ENCODE results near the gene KRTAP12-4.
"Not testable (repeated sequence)": the region's sequence is repeated elsewhere in the genome, so short reads cannot be mapped to it uniquely, and the experiment has no call there.

KRTAP12-4 gene

GRCh38 chr21:44627181-44627822, 27.2 kb downstream of the KRTAP12-4 start:
- peaks cover 27 to 42% of the 10 kb centered on the region in 2 donors for H3K9me3 Mint-ChIP-seq
- H3K36me3 Mint-ChIP-seq (ENCODE audit: insufficient read depth), result peaks cover 13% of the 10 kb centered on the region
- not testable (repeated sequence) for DNase-seq; H3K27me3 Mint-ChIP-seq; ATAC-seq (replicated peaks)
- peak overlapping the region; percentile 12 to 68 for H3K4me3 Mint-ChIP-seq
- peaks cover 41 to 56% of the 10 kb centered on the region in 2 donors for H3K4me1 Mint-ChIP-seq (ENCODE audit: low read depth in 2 of 2)
- H3K27ac Mint-ChIP-seq, result peak overlapping the region; percentile 41 to 90

DNA sequence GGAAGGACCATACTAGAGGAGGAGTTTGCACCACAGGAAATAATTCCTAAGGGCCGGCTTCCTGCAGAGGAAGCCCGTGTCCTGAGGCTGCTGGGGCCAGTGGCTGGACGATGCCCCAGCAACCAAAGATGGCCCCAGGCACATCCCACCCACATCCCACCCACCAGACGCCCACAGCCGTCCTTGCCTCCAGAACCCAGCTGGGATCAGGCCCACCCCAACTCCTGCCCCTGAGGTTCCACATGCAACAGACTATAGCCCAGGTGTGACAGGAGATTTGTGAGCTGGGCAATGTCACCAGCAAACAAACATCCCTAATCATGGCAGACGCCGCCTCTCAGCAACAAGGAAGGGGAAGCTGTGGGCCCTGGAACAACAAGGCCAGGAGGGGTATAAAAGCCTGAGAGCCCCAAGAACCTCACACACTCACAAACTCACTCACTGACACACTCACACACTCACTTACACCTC, 27.8 kb downstream of the KRTAP12-4 start, which contains the start of gene KRTAP10-9:
TSS of gene KRTAP10-9 (plus strand) at position 421 of the 471 bp plus-strand sequence. CDS start 79 bp downstream, outside the sequence.
- Mint-ChIP-seq H3K36me3 (ENCODE audit: insufficient read depth) (peaks cover 13% of the 10 kb centered on the region), H3K27me3 (no peaks in the 10 kb centered on the region), H3K4me3 (peak within 1 kb of the TSS; percentile 68 to 75), H3K27ac (peak within 1 kb of the TSS; percentile 89 to 90), H3K9me3 (peaks cover 23 to 46% of the 10 kb centered on the region in 2 donors), H3K4me1 (ENCODE audit: low read depth in 2 of 2) (peaks cover 42 to 56% of the 10 kb centered on the region in 2 donors)
- ATAC-seq (replicated peaks) (no peak), DNase-seq (no peak)

- Mint-ChIP-seq H3K4me3 (peak overlapping the region; percentile 61 to 75), H3K4me1 (ENCODE audit: low read depth in 2 of 2) (peaks cover 42 to 56% of the 10 kb centered on the region in 2 donors), H3K36me3 (ENCODE audit: insufficient read depth) (peaks cover 13% of the 10 kb centered on the region), H3K27me3 (no peaks in the 10 kb centered on the region), H3K9me3 (peaks cover 21 to 42% of the 10 kb centered on the region in 2 donors), H3K27ac (peak overlapping the region; percentile 89 to 90)
- peak; percentile 97 for ATAC-seq (replicated peaks)
- peak; percentile 39 to 50 (median 42) for DNase-seq
Measured at GRCh38 chr21:44626262-44626661, 28.2 kb downstream of the KRTAP12-4 start.

DNA sequence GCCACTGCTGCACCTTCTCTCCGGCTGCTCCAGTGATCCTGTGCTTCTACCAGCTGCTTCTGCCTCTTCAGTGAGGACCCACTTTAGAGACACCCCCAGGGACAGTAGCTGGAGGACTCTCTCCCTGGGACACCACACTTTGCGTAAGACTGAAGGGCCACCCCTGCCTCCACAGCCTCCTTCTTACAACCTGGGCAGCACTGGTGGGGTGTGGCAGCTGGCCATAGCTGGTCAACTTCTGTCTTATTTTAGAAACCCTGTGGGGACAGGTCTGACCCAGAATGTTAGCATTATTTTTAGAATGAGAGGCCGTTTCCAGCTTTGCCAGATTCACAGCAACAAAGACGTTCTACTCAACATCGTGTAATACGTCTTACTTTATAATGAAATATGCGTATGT, 28.7 kb downstream of the KRTAP12-4 start:
- Mint-ChIP-seq H3K4me3 (peak overlapping the region; percentile 61 to 75), H3K27ac (peak overlapping the region; percentile 89 to 90)

DNA sequence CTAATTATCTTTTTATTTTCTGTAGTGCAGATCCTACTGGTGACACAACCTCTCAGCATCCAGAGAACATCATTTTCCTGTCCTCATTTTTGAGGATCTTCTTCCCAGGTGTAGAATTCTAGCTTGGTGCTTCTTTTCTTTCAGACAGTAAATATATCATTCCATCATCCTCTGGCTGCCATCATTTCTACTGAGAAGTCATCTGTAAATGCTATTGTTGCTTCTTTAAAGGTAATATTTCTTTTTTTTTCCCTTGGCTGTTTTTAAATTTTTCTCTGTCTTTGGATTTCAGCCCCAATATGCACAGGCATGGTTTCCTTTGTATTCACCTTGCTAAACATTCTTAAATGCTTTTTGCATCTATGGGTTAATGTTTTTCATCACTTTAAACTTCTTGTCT, 30.9 kb downstream of the KRTAP12-4 start:
- DNase-seq (no peak), ATAC-seq (replicated peaks) (no peak)
- Mint-ChIP-seq H3K27me3 (no peaks in the 10 kb centered on the region), H3K27ac (no peak overlapping the region), H3K4me3 (no peak overlapping the region), H3K36me3 (ENCODE audit: insufficient read depth) (peaks cover 6% of the 10 kb centered on the region), H3K4me1 (ENCODE audit: low read depth in 2 of 2) (peaks cover 41 to 55% of the 10 kb centered on the region in 2 donors), H3K9me3 (peaks cover 16 to 45% of the 10 kb centered on the region in 2 donors)

More for the DNA sequence above, 28.7 kb downstream of the KRTAP12-4 start:
- Mint-ChIP-seq H3K9me3 (peaks cover 18 to 39% of the 10 kb centered on the region in 2 donors), H3K36me3 (ENCODE audit: insufficient read depth) (peaks cover 13% of the 10 kb centered on the region), H3K4me1 (ENCODE audit: low read depth in 2 of 2) (peaks cover 40 to 54% of the 10 kb centered on the region in 2 donors), H3K27me3 (no peaks in the 10 kb centered on the region)
- ATAC-seq (replicated peaks) (no peak), DNase-seq (no peak)

GRCh38 chr21:44619886-44620285, 34.6 kb downstream of the KRTAP12-4 start:
- H3K27ac Mint-ChIP-seq, result peak overlapping the region; percentile 91 to 94
- H3K36me3 Mint-ChIP-seq (ENCODE audit: insufficient read depth), result peaks cover 5% of the 10 kb centered on the region
- peaks cover 34 to 56% of the 10 kb centered on the region in 2 donors for H3K4me1 Mint-ChIP-seq (ENCODE audit: low read depth in 2 of 2)
- ATAC-seq (replicated peaks), result no peak
- peak overlapping the region in 1 of 2 donors; percentile 81 for H3K4me3 Mint-ChIP-seq
- DNase-seq, result no peak
- H3K9me3 Mint-ChIP-seq, result peaks cover 16 to 45% of the 10 kb centered on the region in 2 donors
- H3K27me3 Mint-ChIP-seq, result no peaks in the 10 kb centered on the region

DNA sequence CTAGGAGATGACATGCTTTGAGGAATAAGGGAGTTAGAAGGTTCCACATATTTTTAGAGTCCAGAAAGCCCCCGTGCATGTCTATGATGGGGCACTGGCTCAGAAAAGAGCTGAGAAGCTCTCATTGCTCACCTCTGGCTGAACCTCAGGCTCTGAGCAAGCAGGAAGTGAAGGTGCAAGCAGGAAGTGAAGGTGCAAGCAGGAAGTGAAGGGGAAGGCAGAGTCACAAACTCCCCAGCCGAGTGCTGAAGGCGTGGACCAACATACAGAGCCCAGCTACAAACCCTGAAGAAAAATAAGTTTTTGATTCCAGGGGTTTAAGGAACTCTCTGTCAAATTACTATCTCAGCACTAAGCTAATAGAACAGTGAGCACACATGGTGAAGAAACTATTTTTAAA, 35.5 kb downstream of the KRTAP12-4 start:
- peaks cover 33 to 54% of the 10 kb centered on the region in 2 donors for H3K4me1 Mint-ChIP-seq (ENCODE audit: low read depth in 2 of 2)
- no peaks in the 10 kb centered on the region for H3K27me3 Mint-ChIP-seq
- peak overlapping the region; percentile 76 to 81 for H3K4me3 Mint-ChIP-seq
- peaks cover 9% of the 10 kb centered on the region for H3K36me3 Mint-ChIP-seq (ENCODE audit: insufficient read depth)
- H3K9me3 Mint-ChIP-seq, result peaks cover 14 to 41% of the 10 kb centered on the region in 2 donors
- DNase-seq (peak; percentile 53 to 58 (median 53)), ATAC-seq (replicated peaks) (peak; percentile 99)
- peak overlapping the region; percentile 91 to 94 for H3K27ac Mint-ChIP-seq

DNA sequence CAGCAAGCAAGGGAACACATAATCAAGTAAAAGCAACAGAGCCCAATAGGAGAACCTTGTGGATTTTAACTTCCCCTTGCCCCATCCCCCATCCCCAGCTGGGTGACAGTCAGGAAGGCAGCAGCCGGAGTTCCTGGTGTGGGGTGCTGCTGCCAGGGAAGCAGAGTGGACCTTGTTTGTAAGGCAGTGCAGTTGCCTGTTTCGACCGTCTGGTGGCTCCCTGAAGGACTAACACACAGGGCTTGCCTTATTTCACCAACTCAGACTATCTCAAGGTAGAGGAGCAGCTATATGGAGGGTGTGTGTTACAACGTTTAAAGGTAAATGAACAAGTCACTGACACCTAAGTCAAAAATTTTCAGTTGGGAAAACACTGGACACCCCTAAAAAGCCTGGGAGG, 36.0 kb downstream of the KRTAP12-4 start:
- ATAC-seq (replicated peaks), result peak; percentile 46
- Mint-ChIP-seq H3K9me3 (peaks cover 10 to 37% of the 10 kb centered on the region in 2 donors), H3K4me3 (peak overlapping the region; percentile 76 to 81), H3K4me1 (ENCODE audit: low read depth in 2 of 2) (peaks cover 33 to 50% of the 10 kb centered on the region in 2 donors), H3K27me3 (no peaks in the 10 kb centered on the region), H3K27ac (peak overlapping the region; percentile 91 to 94), H3K36me3 (ENCODE audit: insufficient read depth) (peaks cover 10% of the 10 kb centered on the region)
- peak in 1 of 3 experiments; percentile 8 for DNase-seq

- Mint-ChIP-seq H3K4me1 (ENCODE audit: low read depth in 2 of 2) (peaks cover 31 to 40% of the 10 kb centered on the region in 2 donors), H3K27ac (peak overlapping the region in 1 of 2 donors; percentile 91)
Measured at GRCh38 chr21:44617071-44617501, 37.4 kb downstream of the KRTAP12-4 start.

DNA sequence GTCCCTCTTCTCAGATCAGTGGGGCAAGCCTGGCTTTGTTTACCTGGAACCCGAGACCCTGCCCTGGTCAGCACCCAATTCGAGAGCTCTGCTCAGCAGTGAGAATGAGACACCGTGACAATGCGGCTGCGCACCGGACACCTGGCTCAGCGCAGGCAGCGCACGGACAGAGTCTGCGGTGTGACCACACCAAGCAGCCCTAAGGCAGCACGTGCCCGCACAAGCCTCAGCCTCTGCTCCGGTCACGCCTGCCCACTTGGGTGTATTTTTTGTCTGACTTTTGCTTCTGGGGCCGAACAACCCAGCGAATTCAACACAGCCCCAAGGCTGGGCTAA, 37.9 kb downstream of the KRTAP12-4 start:
- Mint-ChIP-seq H3K4me1 (ENCODE audit: low read depth in 2 of 2) (peaks cover 31 to 40% of the 10 kb centered on the region in 2 donors), H3K4me3 (no peak overlapping the region), H3K9me3 (peaks cover 8 to 20% of the 10 kb centered on the region in 2 donors), H3K27ac (peak overlapping the region; percentile 85 to 91), H3K36me3 (ENCODE audit: insufficient read depth) (peaks cover 10% of the 10 kb centered on the region), H3K27me3 (no peaks in the 10 kb centered on the region)
- DNase-seq (no peak), ATAC-seq (replicated peaks) (no peak)

More at GRCh38 chr21:44617071-44617501, 37.4 kb downstream of the KRTAP12-4 start:
- Mint-ChIP-seq H3K4me3 (peak overlapping the region in 1 of 2 donors; percentile 41), H3K36me3 (ENCODE audit: insufficient read depth) (peaks cover 10% of the 10 kb centered on the region), H3K27me3 (no peaks in the 10 kb centered on the region), H3K9me3 (peaks cover 8 to 22% of the 10 kb centered on the region in 2 donors)
- DNase-seq (no peak), ATAC-seq (replicated peaks) (no peak)

GRCh38 chr21:44615911-44616590, 38.4 kb downstream of the KRTAP12-4 start:
- Mint-ChIP-seq H3K27me3 (no peaks in the 10 kb centered on the region), H3K27ac (peak overlapping the region; percentile 85 to 91), H3K36me3 (ENCODE audit: insufficient read depth) (peaks cover 10% of the 10 kb centered on the region), H3K4me3 (peak overlapping the region; percentile 16 to 27), H3K4me1 (ENCODE audit: low read depth in 2 of 2) (peaks cover 31 to 40% of the 10 kb centered on the region in 2 donors), H3K9me3 (peaks cover 11 to 20% of the 10 kb centered on the region in 2 donors)
- DNase-seq (no peak), ATAC-seq (replicated peaks) (no peak)

DNA sequence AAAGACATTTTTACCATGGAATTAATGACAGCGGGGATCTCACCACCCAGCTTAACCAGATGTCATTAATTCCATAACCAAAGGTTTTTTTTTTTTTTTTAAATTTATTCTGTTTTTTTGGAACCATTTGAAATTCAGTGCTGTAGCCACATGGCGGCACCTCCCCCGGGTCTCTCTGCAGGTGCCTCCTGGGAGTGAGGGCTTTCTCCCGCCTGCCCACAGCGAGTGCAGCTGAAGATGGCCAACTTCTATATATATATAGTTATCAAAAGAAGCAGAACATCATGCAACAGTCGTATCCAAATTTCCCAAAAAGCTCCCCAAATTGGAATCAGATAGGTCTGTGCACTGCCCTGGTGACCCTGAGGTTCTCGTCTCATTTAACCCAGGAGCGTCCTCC, 39.0 kb downstream of the KRTAP12-4 start:
- Mint-ChIP-seq H3K27ac (peak overlapping the region in 1 of 2 donors; percentile 85), H3K4me3 (no peak overlapping the region), H3K27me3 (no peaks in the 10 kb centered on the region), H3K36me3 (ENCODE audit: insufficient read depth) (peaks cover 10% of the 10 kb centered on the region), H3K4me1 (ENCODE audit: low read depth in 2 of 2) (peaks cover 27 to 40% of the 10 kb centered on the region in 2 donors), H3K9me3 (peaks cover 7 to 15% of the 10 kb centered on the region in 2 donors)
- DNase-seq (no peak), ATAC-seq (replicated peaks) (no peak)

- ATAC-seq (replicated peaks), result no peak
- no peak overlapping the region for H3K4me3 Mint-ChIP-seq
- H3K27me3 Mint-ChIP-seq, result no peaks in the 10 kb centered on the region
- DNase-seq, result no peak
- H3K36me3 Mint-ChIP-seq (ENCODE audit: insufficient read depth), result peaks cover 10% of the 10 kb centered on the region
- H3K9me3 Mint-ChIP-seq, result peaks cover 7 to 14% of the 10 kb centered on the region in 2 donors
- H3K27ac Mint-ChIP-seq, result no peak overlapping the region
- peaks cover 27 to 37% of the 10 kb centered on the region in 2 donors for H3K4me1 Mint-ChIP-seq (ENCODE audit: low read depth in 2 of 2)
Measured at GRCh38 chr21:44614961-44615391, 39.5 kb downstream of the KRTAP12-4 start.
